ENCODE measurements around the gene PTBP3.

The PTBP3 gene

GRCh38 chr9:112316258-112316943 lies 17.0 kb downstream of the PTBP3 start:
- H3K9me2 ChIP-seq (replicated peaks; ENCODE audit: low read depth, low read length): no peaks in the 10 kb centered on the region
- H3K27me3 ChIP-seq (ENCODE audit: insufficient read depth, low read length, poor library complexity, severe bottlenecking): no peaks in the 10 kb centered on the region
- no peak for TF ChIP-seq EZH2phosphoT487 (IDR thresholded peaks at IDR 0.05; ENCODE audit: borderline replicate concordance)
- no peak for TF ChIP-seq CTCF (conservative IDR thresholded peaks at IDR 0.05; ENCODE audit: low read length)
- H3K36me3 ChIP-seq (ENCODE audit: insufficient read depth, low read length): no peaks in the 10 kb centered on the region
- peaks cover 47% of the 10 kb centered on the region for H4K20me1 ChIP-seq (ENCODE audit: insufficient read depth, low read length, poor library complexity, severe bottlenecking)
- no peak overlapping the region for H3K9ac ChIP-seq (ENCODE audit: low read depth, low read length, poor library complexity, severe bottlenecking)
- no peak overlapping the region for H3K4me3 ChIP-seq (ENCODE audit: low read length, poor library complexity, severe bottlenecking)
- peaks cover 96% of the 10 kb centered on the region for H3K79me2 ChIP-seq (ENCODE audit: insufficient read depth, low read length)
- H3F3A ChIP-seq (ENCODE audit: low read depth): no peaks in the 10 kb centered on the region
- H3K4me2 ChIP-seq (ENCODE audit: low read depth, low read length, poor library complexity, severe bottlenecking): no peak overlapping the region
- no peaks in the 10 kb centered on the region for H3K9me3 ChIP-seq (ENCODE audit: insufficient read depth, low read depth, low read length)
- H3K4me1 ChIP-seq (ENCODE audit: insufficient read depth, low read length, poor library complexity, severe bottlenecking): no peaks in the 10 kb centered on the region
- no peak overlapping the region for H2AFZ ChIP-seq (ENCODE audit: low read length)

GRCh38 chr9:112315331-112316257 lies 17.8 kb downstream of the PTBP3 start:
- Histone ChIP-seq H3K9me2 (replicated peaks; ENCODE audit: low read depth, low read length) (no peaks in the 10 kb centered on the region), H3K4me1 (ENCODE audit: insufficient read depth, low read length, poor library complexity, severe bottlenecking) (no peaks in the 10 kb centered on the region), H3K27me3 (ENCODE audit: insufficient read depth, low read length, poor library complexity, severe bottlenecking) (no peaks in the 10 kb centered on the region), H3K9ac (ENCODE audit: low read depth, low read length, poor library complexity, severe bottlenecking) (no peak overlapping the region), H3K79me2 (ENCODE audit: insufficient read depth, low read length) (peaks cover 96% of the 10 kb centered on the region), H3K4me2 (ENCODE audit: low read depth, low read length, poor library complexity, severe bottlenecking) (no peak overlapping the region), H3K9me3 (ENCODE audit: insufficient read depth, low read depth, low read length) (no peaks in the 10 kb centered on the region), H3K4me3 (ENCODE audit: low read length, poor library complexity, severe bottlenecking) (no peak overlapping the region), H4K20me1 (ENCODE audit: insufficient read depth, low read length, poor library complexity, severe bottlenecking) (peaks cover 50% of the 10 kb centered on the region), H2AFZ (ENCODE audit: low read length) (no peak overlapping the region), H3K36me3 (ENCODE audit: insufficient read depth, low read length) (no peaks in the 10 kb centered on the region), H3F3A (ENCODE audit: low read depth) (no peaks in the 10 kb centered on the region)
- TF ChIP-seq CTCF (conservative IDR thresholded peaks at IDR 0.05; ENCODE audit: low read length) (no peak), EZH2phosphoT487 (IDR thresholded peaks at IDR 0.05; ENCODE audit: borderline replicate concordance) (no peak)

GRCh38 chr9:112312139-112312538 lies 21.3 kb downstream of the PTBP3 start:
- Histone ChIP-seq H3K9me2 (replicated peaks; ENCODE audit: low read depth, low read length) (no peaks in the 10 kb centered on the region), H3K9ac (ENCODE audit: low read depth, low read length, poor library complexity, severe bottlenecking) (no peak overlapping the region), H4K20me1 (ENCODE audit: insufficient read depth, low read length, poor library complexity, severe bottlenecking) (peaks cover 45% of the 10 kb centered on the region), H3K4me2 (ENCODE audit: low read depth, low read length, poor library complexity, severe bottlenecking) (no peak overlapping the region), H3F3A (ENCODE audit: low read depth) (no peaks in the 10 kb centered on the region), H3K36me3 (ENCODE audit: insufficient read depth, low read length) (no peaks in the 10 kb centered on the region), H3K79me2 (ENCODE audit: insufficient read depth, low read length) (peaks cover 96% of the 10 kb centered on the region), H3K4me1 (ENCODE audit: insufficient read depth, low read length, poor library complexity, severe bottlenecking) (no peaks in the 10 kb centered on the region), H3K27me3 (ENCODE audit: insufficient read depth, low read length, poor library complexity, severe bottlenecking) (no peaks in the 10 kb centered on the region), H3K9me3 (ENCODE audit: insufficient read depth, low read depth, low read length) (no peaks in the 10 kb centered on the region), H3K4me3 (ENCODE audit: low read length, poor library complexity, severe bottlenecking) (no peak overlapping the region), H2AFZ (ENCODE audit: low read length) (no peak overlapping the region)
- TF ChIP-seq EZH2phosphoT487 (IDR thresholded peaks at IDR 0.05; ENCODE audit: borderline replicate concordance) (no peak), CTCF (conservative IDR thresholded peaks at IDR 0.05; ENCODE audit: low read length) (no peak)

Measured in Loucy (cell line).